NCI-H748 treated with DMSO at 0.1 percent for 48 hours (cell line): ENCODE results near the gene TXNRD2.

Source experiments
- DNase-seq: peaks from one replicate; lab custom pipeline; 2025; lab: John Stamatoyannopoulos, UW

Gene TXNRD2

DNA sequence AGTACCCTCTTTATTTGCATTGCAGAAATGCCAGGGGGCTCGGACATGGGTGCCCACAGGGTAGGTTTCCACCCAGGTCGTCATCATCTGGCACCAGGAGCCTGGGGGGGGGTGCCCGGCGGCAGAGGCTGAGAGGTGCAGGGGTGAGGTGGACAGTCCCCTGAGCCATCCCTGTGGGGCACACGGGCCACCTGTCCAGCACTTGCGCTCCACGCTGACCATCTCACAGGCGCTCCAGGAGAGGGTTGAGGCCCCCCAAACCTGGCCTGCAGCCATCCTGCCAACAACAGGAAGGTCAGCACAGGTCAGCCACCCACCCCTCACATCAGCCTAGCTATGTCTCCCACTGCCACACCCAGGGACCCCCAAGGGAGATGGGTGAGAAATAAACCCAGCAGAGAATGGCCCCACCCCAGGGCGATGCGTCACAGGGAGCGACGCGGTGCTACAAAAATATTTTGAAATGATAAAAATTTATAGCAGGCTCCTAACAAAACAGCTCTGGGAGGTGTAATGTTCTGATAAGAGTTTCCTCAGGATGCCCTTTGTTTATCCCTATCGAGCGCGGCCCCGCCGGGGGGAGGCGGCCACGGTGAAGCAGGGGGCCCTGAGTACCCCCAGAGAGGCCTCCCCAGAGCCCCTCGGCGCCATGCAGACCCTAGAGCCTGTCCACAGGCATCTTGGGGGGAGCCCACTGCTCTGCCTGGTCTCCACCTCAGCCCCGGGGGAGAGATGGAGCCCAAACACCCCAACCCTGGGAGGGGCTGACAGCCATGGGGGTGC, 65.9 kb downstream of the TXNRD2 start:
- no peak for DNase-seq

DNA sequence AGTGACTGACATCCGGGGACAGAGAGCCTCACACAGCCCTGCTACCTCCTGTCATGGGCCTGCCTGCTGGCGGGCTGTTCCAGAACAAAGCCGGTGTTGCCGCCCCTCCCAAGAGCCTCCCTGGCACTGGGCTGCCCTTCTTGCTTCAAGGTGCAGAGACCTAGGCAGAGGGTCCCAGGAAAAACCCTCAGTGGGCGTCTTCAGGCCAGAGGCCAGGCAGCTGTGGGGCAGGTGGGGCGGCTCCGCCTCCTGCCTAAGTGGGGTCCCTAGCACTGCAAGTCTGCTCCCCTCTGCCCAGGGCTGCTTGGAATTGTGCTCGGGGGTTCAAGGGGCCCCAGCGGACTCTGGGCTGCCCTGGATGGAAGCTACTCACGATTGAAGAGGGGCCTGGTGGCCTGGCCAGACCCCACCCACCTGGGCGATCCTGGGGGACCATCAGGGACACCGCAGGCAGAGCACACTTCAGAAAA, 66.5 kb downstream of the TXNRD2 start:
- no peak for DNase-seq

DNA sequence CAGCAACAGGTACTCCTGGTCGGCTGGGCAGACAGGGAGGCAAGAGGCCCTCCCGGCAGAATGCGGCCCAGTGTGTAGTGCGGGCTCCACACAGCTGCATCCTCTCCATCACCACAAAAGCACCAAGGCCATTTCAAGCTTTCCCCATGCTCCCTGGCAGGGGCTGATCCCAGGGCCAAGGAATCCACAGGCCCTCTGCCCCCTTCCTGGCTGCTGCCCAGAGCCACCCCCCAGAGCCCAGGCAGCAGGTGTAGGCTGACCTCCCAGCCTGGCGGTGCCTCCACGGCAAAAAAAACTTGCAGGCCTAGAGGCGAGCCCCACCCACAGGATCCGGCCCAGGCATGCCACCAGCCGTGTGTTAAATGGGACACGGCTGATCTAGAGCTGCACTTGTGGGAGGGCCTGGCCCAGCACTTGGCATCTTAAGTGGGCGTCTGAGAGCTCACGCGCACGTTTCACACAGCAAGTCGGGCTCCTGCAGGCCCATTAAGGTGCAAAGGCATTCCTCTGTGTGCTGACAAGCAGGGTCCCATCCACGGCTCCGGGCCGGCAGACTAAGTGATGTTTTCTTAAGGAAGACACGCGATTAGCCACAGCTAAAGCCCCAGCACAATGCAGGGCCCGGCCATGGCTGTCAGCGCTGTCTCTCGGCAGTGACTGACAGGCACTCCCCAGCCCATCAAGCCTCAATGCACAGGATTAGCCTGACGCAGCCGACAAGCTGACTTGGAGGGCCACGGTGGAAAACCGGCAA, 67.1 kb downstream of the TXNRD2 start:
- DNase-seq, result no peak

DNA sequence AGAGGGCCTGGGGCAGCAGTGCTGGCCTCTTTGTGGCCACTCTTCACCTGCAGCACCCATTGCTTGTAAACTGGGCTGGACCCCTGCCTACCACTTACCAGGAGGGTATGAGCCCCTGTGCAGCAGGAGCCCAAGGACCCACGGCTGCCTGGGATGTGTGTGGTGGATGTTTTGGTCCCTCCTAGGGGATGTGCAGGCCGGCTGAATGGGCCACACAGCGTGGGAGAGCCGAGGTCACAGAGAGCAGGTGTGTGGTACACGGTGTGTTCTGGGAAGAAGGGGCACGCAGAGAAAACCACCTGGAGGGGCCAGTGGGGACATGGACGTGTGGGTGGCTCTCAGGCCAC, 67.7 kb downstream of the TXNRD2 start:
- no peak for DNase-seq

DNA sequence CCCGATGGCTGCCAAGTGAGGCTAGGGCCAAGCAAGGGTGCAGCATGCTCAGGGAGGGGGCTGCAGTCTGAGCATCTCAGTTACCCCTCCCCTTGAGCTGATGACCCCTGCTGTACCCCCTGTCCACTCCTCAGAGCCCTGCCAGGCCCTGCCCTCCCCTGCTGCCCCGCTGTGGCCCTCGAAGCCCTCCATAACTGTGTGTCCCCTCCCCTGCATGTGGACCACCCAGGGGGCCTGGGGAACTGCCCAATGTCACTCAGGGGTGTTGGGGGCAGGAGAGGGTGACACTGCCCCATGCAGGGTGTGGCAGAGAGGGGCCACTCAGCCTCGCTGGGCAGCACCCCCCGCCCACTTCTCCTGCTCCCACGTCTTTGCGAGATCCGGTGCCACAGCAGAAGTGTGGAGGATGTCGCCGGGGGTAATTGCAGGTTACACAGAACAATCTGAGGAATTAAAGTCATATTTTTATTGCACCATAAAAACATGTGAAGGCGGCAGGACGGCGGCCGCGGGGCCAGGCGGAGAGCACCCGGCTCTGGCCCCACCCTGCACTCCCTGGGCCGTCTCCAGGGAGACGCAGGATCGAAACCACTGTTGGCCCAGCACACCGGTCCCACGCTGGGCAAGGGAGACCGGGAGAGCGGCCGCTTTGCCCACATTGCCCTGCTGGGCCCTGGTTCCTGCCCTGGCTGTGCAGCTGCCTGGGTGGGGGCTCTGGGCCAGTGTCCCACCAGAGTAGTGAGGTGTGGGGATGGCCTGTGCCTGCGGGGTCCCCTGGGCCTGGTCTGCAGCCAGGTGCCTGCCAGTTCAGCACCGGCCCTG, 68.3 kb downstream of the TXNRD2 start:
- no peak for DNase-seq

DNA sequence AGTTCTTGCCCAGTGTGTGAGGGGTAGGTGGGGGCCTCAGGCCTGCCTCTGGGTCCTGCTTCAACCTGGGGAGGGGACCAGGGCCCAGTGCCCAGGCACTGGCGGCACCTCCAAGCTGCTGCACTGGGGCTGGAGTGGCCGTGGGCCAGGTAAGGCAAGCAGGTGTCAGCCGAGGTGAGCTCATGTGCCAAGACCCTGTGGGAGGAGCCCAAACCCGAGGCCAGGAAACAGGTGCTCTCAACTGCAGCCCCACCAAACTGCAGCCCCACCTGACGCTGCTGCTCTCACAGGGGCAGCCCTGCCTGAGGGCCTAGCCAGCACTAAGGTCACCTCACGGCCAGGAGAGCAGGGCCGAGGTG, 68.9 kb downstream of the TXNRD2 start:
- DNase-seq, result no peak

DNA sequence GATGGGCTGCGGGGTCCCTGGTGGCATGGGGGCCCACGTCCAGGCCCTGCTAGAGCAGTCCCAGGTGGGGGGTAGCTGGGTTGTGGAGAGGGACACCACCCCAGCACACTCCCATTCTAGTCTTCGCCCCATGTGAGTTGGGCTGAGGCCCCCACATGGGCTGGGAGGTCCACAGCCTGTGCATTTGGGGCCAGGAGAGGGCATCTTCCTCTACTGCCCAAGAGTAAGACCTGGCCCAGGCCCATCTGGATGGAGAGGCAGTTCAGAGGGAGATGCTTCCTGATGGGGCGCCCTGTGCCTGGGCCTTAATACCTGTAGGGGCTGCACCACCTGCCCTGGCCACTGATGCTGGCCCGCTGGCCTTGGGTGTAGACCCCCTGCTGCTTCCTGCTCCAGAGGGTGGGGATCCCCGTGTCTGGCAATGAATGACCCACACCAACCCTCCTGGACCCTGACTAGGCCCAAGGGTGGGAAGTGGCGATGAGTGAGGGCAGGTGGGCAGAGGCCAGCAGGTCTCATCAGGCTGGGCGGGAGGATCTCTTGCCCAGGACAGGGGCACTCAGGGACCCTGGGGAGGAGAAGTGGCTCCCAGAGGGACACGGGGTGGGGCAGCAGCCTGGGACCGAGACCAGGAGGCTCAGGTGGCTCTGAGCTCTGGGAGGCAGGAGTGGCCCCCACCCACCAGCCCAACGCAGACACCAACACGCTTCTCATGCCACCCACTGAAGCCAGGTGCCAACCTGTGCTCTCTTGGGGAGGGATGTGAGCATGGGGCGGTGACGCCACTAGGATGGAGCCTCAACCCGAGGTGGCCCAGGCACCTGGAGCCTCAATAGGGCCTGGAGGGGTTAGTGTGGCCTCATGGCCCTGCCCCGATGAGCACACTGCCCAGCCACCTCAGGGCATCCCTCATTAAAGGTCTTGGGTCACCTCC, 69.5 kb downstream of the TXNRD2 start:
- DNase-seq, result no peak

DNA sequence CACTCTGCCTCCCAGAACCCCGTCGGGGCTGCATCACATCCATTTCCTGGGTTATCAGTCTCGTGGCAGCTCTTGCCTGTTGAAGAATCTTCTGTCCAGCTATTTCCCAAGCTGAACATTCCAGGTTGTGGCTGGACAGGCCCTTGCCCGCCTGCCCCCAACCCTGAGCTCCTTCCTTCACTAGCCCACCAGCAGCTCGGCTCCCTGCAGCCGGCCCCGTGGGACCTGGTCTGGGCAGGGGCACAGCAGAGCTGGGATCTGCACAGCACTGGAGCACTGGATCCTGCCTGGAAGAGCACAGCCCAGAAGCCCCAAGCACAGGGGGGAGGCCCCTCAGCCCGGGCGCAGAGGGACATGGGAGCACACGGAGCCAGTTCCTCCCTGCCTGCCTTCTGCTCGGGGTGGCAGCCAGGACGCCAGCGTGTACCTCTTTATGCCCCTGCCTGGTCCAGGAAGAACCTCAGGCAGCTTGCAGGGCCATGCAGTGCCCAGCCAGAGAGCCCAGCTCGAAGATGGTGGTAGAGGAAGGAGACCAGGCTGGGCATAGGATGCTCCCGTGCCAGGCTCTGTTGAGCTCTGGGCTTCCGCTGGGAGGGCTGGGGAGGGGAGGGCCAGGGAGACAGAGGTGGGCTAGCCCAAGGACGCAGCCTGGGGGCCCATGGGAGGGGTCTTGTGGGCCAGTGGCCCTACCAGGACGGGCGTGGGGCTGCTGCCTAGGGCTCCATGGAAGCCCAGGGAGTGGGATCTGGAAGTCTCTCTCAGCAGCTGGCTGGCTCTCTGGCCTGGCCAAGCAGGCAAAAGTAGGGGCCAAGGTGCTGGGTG, 70.4 kb downstream of the TXNRD2 start:
- DNase-seq, result no peak

DNA sequence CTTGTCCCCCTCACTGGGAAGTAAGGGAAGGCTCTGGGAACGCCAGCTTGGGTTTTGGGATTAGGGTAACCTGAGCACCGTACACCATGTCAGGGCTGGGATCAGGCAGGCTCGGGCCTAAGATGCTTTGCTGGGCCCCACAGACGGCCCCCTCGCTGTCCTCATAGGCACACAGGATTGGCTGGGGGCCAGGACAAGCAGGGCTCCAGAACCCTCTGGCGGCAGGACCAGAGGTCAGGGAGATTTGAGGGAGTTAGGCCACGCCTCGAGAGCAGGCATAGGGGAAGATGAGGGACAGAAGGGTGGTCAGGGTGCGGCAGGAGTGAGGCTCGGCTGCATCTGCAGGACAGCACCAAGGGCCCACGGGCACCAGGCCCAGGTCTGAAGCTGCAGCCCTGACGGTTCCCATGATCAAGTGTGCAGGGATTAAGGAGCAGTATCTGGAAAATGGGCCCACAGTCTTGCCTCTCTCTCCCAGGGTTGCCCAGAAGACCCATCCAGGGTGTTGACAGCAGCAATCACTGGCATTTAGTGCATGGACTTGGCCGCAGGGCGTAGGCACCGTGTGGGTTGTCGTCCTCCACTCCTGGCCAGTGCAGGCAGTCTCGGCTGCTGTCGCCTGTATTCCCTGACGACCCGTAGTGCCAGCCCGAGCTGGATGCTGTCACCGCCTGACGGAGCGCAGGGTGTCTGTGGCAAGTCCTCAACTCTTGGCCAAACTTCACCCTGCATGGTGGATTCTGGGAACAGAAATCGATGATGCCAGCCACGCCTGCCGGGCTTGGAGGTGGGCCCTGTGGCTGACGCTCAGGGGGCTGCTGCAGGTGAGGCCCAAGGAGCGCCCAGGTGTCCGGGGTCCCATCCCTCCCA, 71.2 kb downstream of the TXNRD2 start:
- no peak for DNase-seq

DNA sequence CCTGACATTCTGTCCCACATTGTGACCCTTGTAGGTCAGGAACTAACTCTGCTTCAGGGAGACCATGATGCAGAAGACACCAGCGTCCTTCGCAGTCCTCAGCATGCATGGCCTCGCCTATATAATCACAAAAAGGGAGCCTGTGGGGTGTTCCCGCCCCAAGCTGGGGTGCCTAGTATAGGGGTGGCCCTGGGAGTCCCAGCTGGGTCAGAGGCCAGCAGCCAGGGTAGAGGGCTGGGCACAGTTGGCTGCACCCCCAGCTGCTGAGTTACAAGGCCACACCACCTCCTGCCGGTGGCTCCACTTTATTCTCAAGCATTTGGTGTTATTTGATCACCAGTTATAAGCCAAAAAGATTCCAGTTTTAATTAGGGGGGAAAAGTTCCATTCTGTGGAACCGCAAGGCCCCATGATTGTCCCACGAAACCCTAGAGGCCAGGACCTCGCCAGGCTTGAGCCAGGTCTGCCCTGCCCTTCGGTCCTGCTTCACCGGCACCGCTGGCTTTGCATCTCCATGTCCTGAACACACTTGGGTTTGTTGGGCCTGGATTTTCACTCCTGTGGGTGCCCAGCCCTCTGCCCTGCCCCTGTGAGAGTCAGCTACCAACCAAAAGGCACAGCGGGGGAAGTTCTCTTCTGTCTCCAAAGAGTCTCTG, 72.0 kb downstream of the TXNRD2 start:
- no peak for DNase-seq

DNA sequence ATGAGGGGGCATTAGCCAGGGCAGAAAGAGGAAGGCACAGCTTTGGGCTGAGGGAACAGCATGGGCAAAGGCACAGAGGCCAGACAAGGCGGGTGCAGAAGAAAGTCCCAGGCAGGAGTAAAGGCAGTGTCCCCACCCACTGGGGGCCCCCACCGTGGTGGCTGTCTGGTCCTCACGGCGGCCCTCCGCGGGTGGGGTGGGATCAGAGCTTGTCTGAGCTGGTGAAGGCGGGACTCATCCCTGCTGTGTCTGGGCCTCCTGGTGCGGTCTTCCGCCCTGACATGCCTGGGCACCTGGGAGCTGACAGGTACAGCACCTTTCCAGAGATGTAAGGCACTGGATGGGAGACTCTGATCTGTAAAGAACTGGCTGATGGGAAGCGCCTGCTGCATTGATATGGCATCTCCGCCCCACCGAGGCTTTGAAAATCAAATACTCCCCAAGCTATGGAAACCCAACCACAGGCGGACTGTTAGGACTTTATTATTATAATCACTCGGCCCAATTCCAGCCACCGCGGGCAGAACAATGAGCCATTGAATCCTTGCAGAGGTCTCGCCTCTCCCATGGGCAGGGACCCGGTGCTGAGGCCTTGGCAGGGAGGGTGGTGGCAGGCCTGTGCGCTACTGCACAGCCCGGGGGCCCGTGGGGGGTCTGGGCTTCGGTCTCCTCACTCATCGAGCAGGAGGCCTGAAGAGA, 72.7 kb downstream of the TXNRD2 start:
- DNase-seq, result no peak

DNA sequence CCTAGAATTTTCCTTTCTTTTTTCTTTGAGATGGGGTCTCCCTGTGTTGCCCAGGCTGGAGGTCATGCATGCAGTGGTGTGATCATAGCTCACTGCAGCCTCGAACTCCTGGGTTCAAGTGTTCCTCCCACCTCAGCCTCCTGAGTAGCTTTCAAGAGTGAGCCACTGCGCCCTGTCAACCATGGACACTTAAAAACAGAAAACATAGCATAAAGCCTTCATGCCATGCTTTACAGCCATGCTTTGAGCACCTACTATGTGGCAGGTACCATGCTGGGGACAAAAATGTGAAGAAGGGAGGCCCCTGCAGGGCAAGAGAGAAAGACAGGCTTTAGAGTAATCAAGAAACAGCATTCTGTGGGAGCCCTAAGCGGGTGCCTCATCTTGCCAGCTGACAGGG, 73.3 kb downstream of the TXNRD2 start:
- DNase-seq, result no peak

DNA sequence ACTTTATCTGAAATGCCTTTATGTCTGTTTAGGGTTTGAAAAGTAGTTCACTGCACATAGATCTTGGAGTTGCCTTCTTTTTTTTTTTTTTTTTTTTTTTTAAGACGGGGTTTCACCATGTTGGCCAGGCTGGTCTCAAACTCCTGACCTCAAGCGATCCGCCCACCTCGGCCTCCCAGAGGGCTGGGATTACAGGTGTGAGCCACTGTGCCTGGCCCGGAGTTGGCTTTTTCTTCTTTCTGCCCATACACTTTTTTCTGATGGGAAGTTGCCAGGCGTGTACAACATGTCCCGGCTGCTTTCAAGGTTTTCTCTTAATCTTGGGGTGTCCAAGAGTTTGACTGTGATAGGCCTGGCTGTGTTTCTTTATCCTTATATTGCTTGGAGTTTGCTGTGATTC, 74.0 kb downstream of the TXNRD2 start:
- DNase-seq, result no peak

DNA sequence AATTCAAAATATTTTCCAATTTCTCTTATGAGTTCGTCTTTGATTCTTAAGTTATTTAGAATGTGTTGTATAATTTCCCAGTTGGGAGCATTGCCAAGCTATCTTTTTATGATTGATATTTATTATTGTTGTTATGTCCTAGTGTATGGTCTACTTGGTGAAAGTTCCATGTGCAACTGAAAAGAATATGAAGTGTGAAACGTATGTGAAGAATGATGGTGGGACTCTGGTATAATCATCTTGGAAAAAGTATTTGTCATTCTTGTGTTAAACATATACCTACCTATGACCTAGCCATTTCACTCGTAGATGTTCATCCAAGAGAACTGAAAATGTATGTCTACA, 75.0 kb downstream of the TXNRD2 start:
- DNase-seq, result no peak

DNA sequence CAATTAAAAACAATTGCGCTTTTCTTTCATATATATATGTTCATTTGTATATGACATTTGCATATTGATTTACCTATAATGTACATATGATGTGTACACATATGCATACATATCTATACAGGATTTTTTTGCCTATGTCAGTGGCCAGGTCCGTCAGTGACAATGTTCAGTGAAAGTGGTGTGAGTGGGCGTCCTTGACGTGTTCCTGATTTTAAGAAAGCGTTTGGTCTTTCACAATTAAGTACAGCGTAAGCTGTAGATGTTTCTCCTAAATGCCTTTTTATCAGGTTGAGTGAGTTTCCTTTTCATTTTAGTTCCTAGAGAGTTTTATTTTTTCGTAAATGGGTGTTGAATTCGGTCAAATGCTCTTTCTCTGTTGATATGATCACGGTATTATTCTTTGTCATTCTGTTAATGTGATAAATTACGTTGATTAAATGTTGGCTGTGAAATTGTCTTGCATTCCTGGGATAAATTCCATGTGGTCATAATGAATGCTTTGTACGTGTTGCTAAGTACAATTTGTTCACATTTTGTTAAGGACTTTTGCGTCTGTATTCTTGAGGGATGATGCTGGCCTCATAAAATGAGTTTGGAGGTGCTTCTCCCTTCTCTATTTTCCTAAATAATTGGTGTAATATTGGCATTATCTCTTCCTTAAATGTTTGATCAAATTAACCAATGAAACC, 76.3 kb downstream of the TXNRD2 start:
- no peak for DNase-seq

DNA sequence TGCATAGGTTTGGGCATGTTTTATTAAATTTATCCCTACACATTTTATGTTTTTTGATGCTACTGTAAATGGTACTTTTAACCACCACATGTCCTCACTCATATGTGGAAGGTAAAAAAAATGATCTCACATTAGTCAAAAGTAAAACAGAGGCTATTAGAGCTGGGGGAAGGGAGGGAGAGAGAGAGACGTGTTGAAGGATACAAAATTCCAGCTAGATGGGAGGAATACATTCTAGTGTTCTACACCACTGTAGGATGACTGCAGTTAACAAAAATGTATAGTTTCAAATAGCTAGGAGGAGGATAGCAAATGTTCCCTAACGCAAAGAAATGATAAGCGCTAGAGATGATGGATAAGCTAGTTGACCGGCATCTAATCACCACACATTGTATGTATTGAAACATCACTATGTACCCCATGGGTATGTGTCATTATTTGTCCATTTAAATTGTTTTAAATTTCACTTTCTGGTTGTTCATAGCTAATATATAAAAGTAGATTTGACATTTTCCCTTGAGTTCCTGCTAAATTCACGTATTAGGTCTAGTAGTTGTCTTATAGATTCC, 77.0 kb downstream of the TXNRD2 start:
- no peak for DNase-seq

DNA sequence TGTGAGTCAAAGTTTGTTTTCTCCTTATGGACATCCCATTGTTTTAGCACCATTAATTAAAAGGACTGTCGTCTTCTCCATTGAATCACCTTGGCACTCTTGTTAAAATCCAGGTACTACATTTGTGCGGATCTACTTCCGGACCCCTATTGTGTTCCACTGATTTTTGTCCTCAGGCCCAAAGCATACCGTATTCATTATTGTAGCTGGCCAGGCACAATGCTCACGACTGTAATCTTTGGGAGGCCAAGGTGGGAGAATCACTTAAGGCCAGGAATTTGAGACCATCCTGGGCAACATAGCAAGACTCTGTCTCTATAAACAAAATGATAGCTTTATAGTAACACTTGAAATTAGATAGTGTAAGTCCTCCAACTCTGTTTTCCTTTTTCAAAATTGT, 78.0 kb downstream of the TXNRD2 start:
- DNase-seq, result no peak
